NCI-H345 treated with DMSO at 0.1 percent for 48 hours (cell line): Measurements from ENCODE around the gene ADCYAP1R1.
"Not testable (repeated sequence)": the region's sequence is repeated elsewhere in the genome, so short reads cannot be mapped to it uniquely, and the experiment has no call there.

ENCODE experiments used
- DNase-seq: peaks from one replicate; lab custom pipeline; 2025; ENCODE audit not compliant: unreplicated experiment; lab: John Stamatoyannopoulos, UW

The ADCYAP1R1 gene

GRCh38 chr7:31126976-31127375, 74.9 kb downstream of the ADCYAP1R1 start:
- DNase-seq, result no peak

- no peak for DNase-seq
Measured at GRCh38 chr7:31129067-31129466, 77.0 kb downstream of the ADCYAP1R1 start.

- DNase-seq, result no peak
Measured at GRCh38 chr7:31133497-31133896, 81.4 kb downstream of the ADCYAP1R1 start.

- peak; percentile 71 for DNase-seq
Measured at GRCh38 chr7:31134246-31135188, 82.4 kb downstream of the ADCYAP1R1 start.

- DNase-seq, result no peak
Measured at GRCh38 chr7:31137234-31137633, 85.1 kb downstream of the ADCYAP1R1 start.

GRCh38 chr7:31145339-31145738, 93.2 kb downstream of the ADCYAP1R1 start:
- no peak for DNase-seq

- DNase-seq, result no peak
Measured at GRCh38 chr7:31146030-31146429, 93.9 kb downstream of the ADCYAP1R1 start.

GRCh38 chr7:31146538-31146937, 94.4 kb downstream of the ADCYAP1R1 start:
- DNase-seq, result no peak

GRCh38 chr7:31151849-31152248, 99.7 kb downstream of the ADCYAP1R1 start:
- DNase-seq, result no peak

GRCh38 chr7:31153318-31153717, 101.2 kb downstream of the ADCYAP1R1 start:
- not testable (repeated sequence) for DNase-seq

- DNase-seq, result no peak
Measured at GRCh38 chr7:31160941-31161340, 108.8 kb downstream of the ADCYAP1R1 start.
